K562 (cell line): Measurements from ENCODE around the gene ARID3A. TPM values are rescaled to one million over a fixed set of nuclear protein-coding genes. Genes with fewer than 3 reads are reported as not detected.

Experiments used
- ATAC-seq: fragments of 200-7000 bp; cut with Tn5 transposase; 3 replicates; pipeline ENCODE4 v1.9.1; 2020; ENCODE audit warnings: moderate library complexity
- BruUV-seq: library from RNA; stranded (reverse); fragments of 400-500 nt; replicated peaks from 2 replicates; lab custom pipeline; 2021; lab: Mats Ljungman, UMichigan
- CTCF ChIA-PET: fragments of 300-600 bp; formaldehyde crosslinking; extraction: SDS; loops from one replicate; lab custom pipeline; 2021; ENCODE audit warnings: low intra/inter-chr PET ratio; lab: Yijun Ruan, JAX
- POLR2A ChIA-PET: fragments of 300-600, 350-650 bp; sonication (Branson Sonifier 250); formaldehyde crosslinking; extraction: SDS; loops from one replicate; lab custom pipeline; 2021; ENCODE audit warnings: antibody characterized with exemption, inconsistent platforms; lab: Yijun Ruan, JAX
- DNase-seq, 4 experiments: peaks; one replicate each; pipeline versions ENCODE4 v3.0.0 to v3.0.0-alpha.2; 2011 to 2018; ENCODE audit warnings: low spot score in 3 of 4, mixed read lengths in 3 of 4; ENCODE audit errors: extremely low read depth in 1 of 4
- FAIRE-seq: peaks from 2 replicates; lab custom pipeline; 2011; peaks lifted over from hg19 to GRCh38; lab: Jason Lieb, UNC
- H2AFZ ChIP-seq: 2 replicates; pipeline ENCODE4 v1.6.0; 2011; ENCODE audit warnings: low read depth, low read length, control low read depth, inconsistent platforms
- H3K27ac ChIP-seq: fragments of 200-600 bp; 3 replicates; pipeline ENCODE4 v1.8.0; 2011; ENCODE audit warnings: low read depth, mild to moderate bottlenecking, control low read depth, inconsistent platforms, low read length, moderate library complexity, mixed read lengths; ENCODE audit errors: extremely low read depth
- H3K27me3 ChIP-seq, 2 experiments: fragments of 300-600 bp in 1 of 2; 2 replicates in 1 of 2; 3 replicates in 1 of 2; pipeline versions ENCODE4 v1.6.0 to v1.8.0; 2011; ENCODE audit warnings: inconsistent platforms in 2 of 2, low read length in 2 of 2, mild to moderate bottlenecking in 1 of 2, mixed read lengths in 1 of 2, moderate library complexity in 1 of 2; ENCODE audit not compliant: control insufficient read depth in 2 of 2, insufficient read depth in 2 of 2
- H3K36me3 ChIP-seq: fragments of 300-600 bp; 3 replicates; pipeline ENCODE4 v1.8.0; 2011; ENCODE audit warnings: mild to moderate bottlenecking, low read length, inconsistent platforms; ENCODE audit not compliant: control insufficient read depth, insufficient read depth
- H3K4me1 ChIP-seq, 2 experiments: fragments of 200-600 bp in 1 of 2; replicated peaks in 1 of 2; 2 replicates in 1 of 2; 3 replicates in 1 of 2; pipeline versions ENCODE4 v1.5.1 to v1.8.0; 2011; ENCODE audit warnings: inconsistent platforms in 2 of 2, low read length in 2 of 2, mild to moderate bottlenecking in 1 of 2, mixed read lengths in 1 of 2, moderate library complexity in 1 of 2; ENCODE audit not compliant: control insufficient read depth in 2 of 2, insufficient read depth in 2 of 2
- H3K4me2 ChIP-seq: 2 replicates; pipeline ENCODE4 v1.6.1; 2011; ENCODE audit warnings: low read length, control low read depth, inconsistent platforms, mixed read lengths; ENCODE audit not compliant: insufficient read depth
- H3K4me3 ChIP-seq: fragments of 200-600 bp; sonication (generic), shearing (Covaris generic); 2 replicates; pipeline ENCODE4 v1.5.1; 2016; ENCODE audit warnings: control low read depth, inconsistent platforms
- H3K79me2 ChIP-seq: fragments of 200-600 bp; 3 replicates; pipeline ENCODE4 v1.8.0; 2011; ENCODE audit warnings: low read length, inconsistent platforms; ENCODE audit not compliant: control insufficient read depth, insufficient read depth
- H3K9ac ChIP-seq, 2 experiments: 2 replicates each; pipeline versions ENCODE4 v1.6.0 to v1.6.1; 2011; ENCODE audit warnings: low read depth in 2 of 2, low read length in 2 of 2, control low read depth in 1 of 2, inconsistent platforms in 1 of 2, mild to moderate bottlenecking in 1 of 2, mixed read lengths in 1 of 2; ENCODE audit not compliant: insufficient read depth in 1 of 2
- H3K9me1 ChIP-seq: one replicate; pipeline ENCODE4 v1.6.0; 2011; ENCODE audit warnings: inconsistent platforms, mild to moderate bottlenecking, low read length, moderate library complexity; ENCODE audit not compliant: control insufficient read depth, insufficient read depth
- H3K9me3 ChIP-seq: replicated peaks from 2 replicates; pipeline ENCODE4 v1.5.1; 2011; ENCODE audit warnings: low read depth, low read length, inconsistent platforms; ENCODE audit not compliant: control insufficient read depth, insufficient read depth
- H4K20me1 ChIP-seq: replicated peaks from 2 replicates; pipeline ENCODE4 v1.6.1; 2011; ENCODE audit warnings: low read length, inconsistent platforms, mixed read lengths; ENCODE audit not compliant: control insufficient read depth, insufficient read depth
- ATF3 ChIP-seq, 2 experiments: fragments of 450-650 bp in 1 of 2; sonication (generic) in 1 of 2; formaldehyde crosslinking in 1 of 2; IDR thresholded peaks in 1 of 2; conservative IDR thresholded peaks in 1 of 2; 2 replicates each; pipeline versions ENCODE4 v1.6.1 to v1.8.1; 2016 to 2023; ENCODE audit warnings: mild to moderate bottlenecking in 2 of 2, moderate library complexity in 2 of 2, inconsistent platforms in 1 of 2, missing genetic modification reagents in 1 of 2
- FOSL1 ChIP-seq: fragments of 200-800 bp; sonication (Bioruptor generic); conservative IDR thresholded peaks from 2 replicates; pipeline ENCODE4 v1.6.1; 2016; ENCODE audit warnings: missing genetic modification characterization, missing compliant biosample characterization
- GABPB1 ChIP-seq: sonication (generic); formaldehyde crosslinking; IDR thresholded peaks from 2 replicates; pipeline ENCODE4 v1.8.0; 2022; ENCODE audit warnings: mild to moderate bottlenecking, missing genetic modification reagents
- MXI1 ChIP-seq: IDR thresholded peaks from 2 replicates; pipeline ENCODE4 v1.6.1; 2011; ENCODE audit warnings: low read depth, mild to moderate bottlenecking, improper control_type of control experiment, low read length
- NR2C2 ChIP-seq, 2 experiments: fragments of 200-800 bp in 1 of 2; sonication (Bioruptor generic) in 1 of 2; sonication (generic) in 1 of 2; formaldehyde crosslinking in 1 of 2; IDR thresholded peaks; 2 replicates each; pipeline versions ENCODE4 v1.6.1 to v1.8.0; 2016 to 2022; ENCODE audit warnings: mild to moderate bottlenecking in 1 of 2, missing compliant biosample characterization in 1 of 2, missing genetic modification characterization in 1 of 2, missing genetic modification reagents in 1 of 2
- SLC30A9 ChIP-seq: fragments of 250-450 bp; sonication (Bioruptor Pico); IDR thresholded peaks from 2 replicates; pipeline ENCODE4 v1.8.0; 2022; ENCODE audit warnings: mild to moderate bottlenecking, moderate library complexity
- SMAD3 ChIP-seq: fragments of 450-650 bp; formaldehyde crosslinking; conservative IDR thresholded peaks from 2 replicates; pipeline ENCODE4 v1.4.0; 2020; ENCODE audit warnings: mild to moderate bottlenecking
- USF2 ChIP-seq: sonication (generic); formaldehyde crosslinking; IDR thresholded peaks from 2 replicates; pipeline ENCODE4 v1.5.0; 2020; ENCODE audit warnings: missing genetic modification reagents
- ZNF696 ChIP-seq: fragments of 250-450 bp; sonication (Bioruptor Pico); conservative IDR thresholded peaks from 2 replicates; pipeline ENCODE4 v1.4.0; 2020; ENCODE audit warnings: mild to moderate bottlenecking, moderate library complexity
- WGBS: fragments of 100-300 bp; shearing (Covaris generic); methylation state at CpG from one replicate; pipeline ENCODE4 v1.1.6; 2016; ENCODE audit warnings: low coverage, mixed read lengths; ENCODE audit not compliant: insufficient coverage; ENCODE audit errors: missing lambda C conversion rate; 5-methylcytosine and 5-hydroxymethylcytosine counted together
- in situ Hi-C: fragments of 300-500 bp; cut with MboI; formaldehyde crosslinking; loops from 4 replicates; pipeline ENCODE4 v1.15.0; 2018; ENCODE audit warnings: inconsistent platforms, mixed read lengths
- intact Hi-C: fragments of 100-400 bp; cut with micrococcal nuclease; formaldehyde crosslinking; loops from 2 replicates; pipeline ENCODE4 v1.14.2; 2022
- polyA plus RNA-seq, 8 experiments: library from polyadenylated mRNA; depleted of rRNA in 4 of 8; stranded (reverse) in 5 of 8; unstranded in 3 of 8; fragments of >200 nt; fragmentation: Nextera tagmentation in 2 of 8; fragmentation: Illumina TruSeq in 1 of 8; extraction: Ambion mirVana in 2 of 8; extraction: Trizol in 1 of 8; gene quantifications; 2 replicates each; pipeline versions ENCODE4 v1.2.1 to v1.2.3, GENCODE V29; 2011 to 2014; ENCODE audit warnings: inconsistent platforms in 1 of 8, missing spikeins in 1 of 8
- total RNA-seq, 7 experiments: library from RNA; depleted of rRNA in 6 of 7; stranded (reverse); fragments of >200 nt in 6 of 7; fragmentation: Illumina TruSeq in 2 of 7; extraction: Trizol in 2 of 7; gene quantifications; 2 replicates each; pipeline versions ENCODE4 v1.2.1 to v1.2.3, GENCODE V29; 2011 to 2021; ENCODE audit warnings: low replicate concordance in 1 of 7
- TF ChIP-seq, protein P1 (sequence below): fragments of 450-650 bp; IDR thresholded peaks from 2 replicates; pipeline ENCODE4 v1.6.1; 2016; ENCODE audit warnings: borderline replicate concordance
- TF ChIP-seq, protein P2 (sequence below): sonication (generic); formaldehyde crosslinking; IDR thresholded peaks from 2 replicates; pipeline ENCODE4 v1.9.0; 2022; ENCODE audit warnings: mild to moderate bottlenecking, missing genetic modification reagents
- TF ChIP-seq, protein P3 (sequence below), 2 experiments: IDR thresholded peaks in 1 of 2; conservative IDR thresholded peaks in 1 of 2; 2 replicates each; pipeline ENCODE4 v1.6.1; 2016; ENCODE audit warnings: low read depth in 2 of 2, mild to moderate bottlenecking in 1 of 2, missing compliant biosample characterization in 1 of 2, missing genetic modification characterization in 1 of 2, moderate library complexity in 1 of 2

The ARID3A gene
- total and polyA plus RNA-seq, 9 of the 15 experiments (the other 6 are each of a cell fraction or from before 2014, with no cell fraction given): 1.4 to 118 (median 31.2) TPM

DNA sequence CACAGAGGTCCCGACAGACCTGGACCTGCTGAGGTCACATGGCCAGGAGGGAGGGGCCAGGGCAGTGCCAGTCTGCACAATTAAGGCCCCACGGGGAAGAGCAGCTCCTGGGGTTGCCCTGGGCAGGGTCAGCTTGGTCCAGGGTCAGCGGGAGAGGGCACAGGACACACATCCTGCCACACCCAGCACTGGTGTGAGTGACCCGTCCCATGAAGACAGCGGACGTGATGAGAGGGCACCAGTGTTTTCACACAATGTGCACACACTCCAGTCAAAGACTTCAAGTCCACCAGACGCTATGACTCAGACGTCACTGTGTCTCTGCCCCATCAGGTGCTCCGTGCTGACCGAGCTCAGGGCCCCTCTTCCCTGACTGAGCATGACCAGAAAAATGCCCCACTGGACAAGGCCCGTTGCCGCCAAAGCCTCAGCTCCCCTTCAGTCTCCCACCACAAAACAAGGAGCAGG, 90.8 kb downstream of the ARID3A start:
- Histone ChIP-seq H3K4me1 (peaks cover 23 to 94% of the 10 kb centered on the region in 2 experiments), H3K9ac (peak overlapping the region; percentile 42 to 94), H3K4me3 (no peak overlapping the region), H3K27me3 (no peaks in the 10 kb centered on the region), H2AFZ (no peak overlapping the region), H3K36me3 (peaks cover 79% of the 10 kb centered on the region; the same call in 2 of the 3 replicates), H4K20me1 (peaks cover 53% of the 10 kb centered on the region), H3K27ac (peak overlapping the region; percentile 74), H3K9me1 (peaks cover 16% of the 10 kb centered on the region), H3K9me3 (no peaks in the 10 kb centered on the region), H3K4me2 (peak overlapping the region; percentile 64), H3K79me2 (peaks cover 80% of the 10 kb centered on the region)
- in situ Hi-C loops (no loop called here), intact Hi-C loops (no loop called here)
- WGBS: 54% methylated on average over 11 of the region's 12 CpGs
- POLR2A ChIA-PET: interaction anchor here (0.6 to 1.2 kb wide), 6 partner anchors 9 to 275 kb away, joined by 3 to 6 read pairs (median 4); partner anchors contain the start of gene CNN2
- ATAC-seq: no peak
- BruUV-seq: no TSS peak
- DNase-seq: no peak
- CTCF ChIA-PET: no interaction called here
- no peak for FAIRE-seq
- TF ChIP-seq ATF3 (IDR thresholded peaks at IDR 0.05): peak; percentile 22
- TF ChIP-seq ATF3 (CRISPR knock-in tag; conservative IDR thresholded peaks at IDR 0.05): no peak
- TF ChIP-seq USF2 (CRISPR knock-in tag): peak; percentile 24; the same call in 1 of the 2 replicates
- TF ChIP-seq, protein P1, sequence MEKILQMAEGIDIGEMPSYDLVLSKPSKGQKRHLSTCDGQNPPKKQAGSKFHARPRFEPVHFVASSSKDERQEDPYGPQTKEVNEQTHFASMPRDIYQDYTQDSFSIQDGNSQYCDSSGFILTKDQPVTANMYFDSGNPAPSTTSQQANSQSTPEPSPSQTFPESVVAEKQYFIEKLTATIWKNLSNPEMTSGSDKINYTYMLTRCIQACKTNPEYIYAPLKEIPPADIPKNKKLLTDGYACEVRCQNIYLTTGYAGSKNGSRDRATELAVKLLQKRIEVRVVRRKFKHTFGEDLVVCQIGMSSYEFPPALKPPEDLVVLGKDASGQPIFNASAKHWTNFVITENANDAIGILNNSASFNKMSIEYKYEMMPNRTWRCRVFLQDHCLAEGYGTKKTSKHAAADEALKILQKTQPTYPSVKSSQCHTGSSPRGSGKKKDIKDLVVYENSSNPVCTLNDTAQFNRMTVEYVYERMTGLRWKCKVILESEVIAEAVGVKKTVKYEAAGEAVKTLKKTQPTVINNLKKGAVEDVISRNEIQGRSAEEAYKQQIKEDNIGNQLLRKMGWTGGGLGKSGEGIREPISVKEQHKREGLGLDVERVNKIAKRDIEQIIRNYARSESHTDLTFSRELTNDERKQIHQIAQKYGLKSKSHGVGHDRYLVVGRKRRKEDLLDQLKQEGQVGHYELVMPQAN: 0 out of 2 replicates have a peak, but pooled peaks have one; percentile 36
- peak; percentile 42; the same call in 1 of the 2 replicates for TF ChIP-seq FOSL1
- TF ChIP-seq, protein P2, sequence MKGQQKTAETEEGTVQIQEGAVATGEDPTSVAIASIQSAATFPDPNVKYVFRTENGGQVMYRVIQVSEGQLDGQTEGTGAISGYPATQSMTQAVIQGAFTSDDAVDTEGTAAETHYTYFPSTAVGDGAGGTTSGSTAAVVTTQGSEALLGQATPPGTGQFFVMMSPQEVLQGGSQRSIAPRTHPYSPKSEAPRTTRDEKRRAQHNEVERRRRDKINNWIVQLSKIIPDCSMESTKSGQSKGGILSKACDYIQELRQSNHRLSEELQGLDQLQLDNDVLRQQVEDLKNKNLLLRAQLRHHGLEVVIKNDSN (CRISPR knock-in tag): peak; percentile 57
- TF ChIP-seq SMAD3 (CRISPR knock-in tag): no peak
- no peak for TF ChIP-seq MXI1
- no peak for TF ChIP-seq GABPB1 (CRISPR knock-in tag)
- 0 out of 2 replicates have a peak, but pooled peaks have one; percentile 21 for TF ChIP-seq NR2C2 (CRISPR knock-in tag; IDR thresholded peaks at IDR 0.05)
- no peak for TF ChIP-seq NR2C2 (tag; IDR thresholded peaks at IDR 0.05)
- TF ChIP-seq ZNF696 (CRISPR knock-in tag): no peak
- TF ChIP-seq SLC30A9 (CRISPR knock-in tag): no peak
- TF ChIP-seq, protein P3, sequence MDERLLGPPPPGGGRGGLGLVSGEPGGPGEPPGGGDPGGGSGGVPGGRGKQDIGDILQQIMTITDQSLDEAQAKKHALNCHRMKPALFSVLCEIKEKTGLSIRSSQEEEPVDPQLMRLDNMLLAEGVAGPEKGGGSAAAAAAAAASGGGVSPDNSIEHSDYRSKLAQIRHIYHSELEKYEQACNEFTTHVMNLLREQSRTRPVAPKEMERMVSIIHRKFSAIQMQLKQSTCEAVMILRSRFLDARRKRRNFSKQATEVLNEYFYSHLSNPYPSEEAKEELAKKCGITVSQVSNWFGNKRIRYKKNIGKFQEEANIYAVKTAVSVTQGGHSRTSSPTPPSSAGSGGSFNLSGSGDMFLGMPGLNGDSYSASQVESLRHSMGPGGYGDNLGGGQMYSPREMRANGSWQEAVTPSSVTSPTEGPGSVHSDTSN (CRISPR knock-in tag; IDR thresholded peaks at IDR 0.05; ENCODE audit: low read depth): peak; percentile 9; the same call in 1 of the 2 replicates
- TF ChIP-seq, protein P3 (tag; conservative IDR thresholded peaks at IDR 0.05; ENCODE audit: low read depth): no peak
